Non-pigmented ciliary epithelial cell (primary cell): ENCODE results near the gene HHIP.
A peak's percentile ranks its signal among the peaks of the same experiment; 100 is the strongest.
"Not testable (repeated sequence)": the region's sequence is repeated elsewhere in the genome, so short reads cannot be mapped to it uniquely, and the experiment has no call there.

Experiments
- DNase-seq: peaks from one replicate; pipeline ENCODE4 v3.0.0-alpha.2; 2010; ENCODE audit warnings: low read depth

HHIP gene

GRCh38 chr4:144748814-144749555 is 103.0 kb downstream of the HHIP start:
- no peak for DNase-seq

- no peak for DNase-seq
Measured at GRCh38 chr4:144750348-144750747, 104.4 kb downstream of the HHIP start.

- DNase-seq, result no peak
Measured at GRCh38 chr4:144754562-144755410, 108.8 kb downstream of the HHIP start.

GRCh38 chr4:144757969-144758368 is 112.0 kb downstream of the HHIP start:
- DNase-seq, result no peak

- DNase-seq, result not testable (repeated sequence)
Measured at GRCh38 chr4:144768809-144769208, 122.9 kb downstream of the HHIP start.

- DNase-seq, result no peak
Measured at GRCh38 chr4:144778364-144778763, 132.4 kb downstream of the HHIP start.

- no peak for DNase-seq
Measured at GRCh38 chr4:144782345-144782744, 136.4 kb downstream of the HHIP start.

GRCh38 chr4:144785961-144786360 is 140.0 kb downstream of the HHIP start:
- DNase-seq, result no peak

- peak; percentile 18 for DNase-seq
Measured at GRCh38 chr4:144787365-144788258, 141.7 kb downstream of the HHIP start.

- DNase-seq, result no peak
Measured at GRCh38 chr4:144788469-144788868, 142.5 kb downstream of the HHIP start.

GRCh38 chr4:144791933-144792332 is 146.0 kb downstream of the HHIP start:
- not testable (repeated sequence) for DNase-seq
